ENCODE results near the gene GRIA1.

GRCh38 chr5:153546566-153546965 is 56.1 kb downstream of the GRIA1 start:
- TF ChIP-seq GABPA (IDR thresholded peaks at IDR 0.05; ENCODE audit: low read depth, low read length), result no peak
- no peak for TF ChIP-seq GABPA (CRISPR knock-in tag; IDR thresholded peaks at IDR 0.05; ENCODE audit: low read depth)
- TF ChIP-seq ZNF282 (IDR thresholded peaks at IDR 0.05; ENCODE audit: partially characterized antibody), result no peak
- no peak for TF ChIP-seq CTCF (CRISPR knock-in tag; IDR thresholded peaks at IDR 0.05)
- TF ChIP-seq CEBPB (IDR thresholded peaks at IDR 0.05; ENCODE audit: borderline replicate concordance, low read depth, low read length), result 0 out of 2 replicates have a peak, but pooled peaks have one; percentile 33
- no peak for TF ChIP-seq HOMEZ (CRISPR knock-in tag; IDR thresholded peaks at IDR 0.05; ENCODE audit: low read depth)
- TF ChIP-seq EZH2 (conservative IDR thresholded peaks at IDR 0.05; ENCODE audit: low read depth, low read length), result no peak
- TF ChIP-seq KDM1A (CRISPR knock-in tag; IDR thresholded peaks at IDR 0.05), result no peak
- TF ChIP-seq ZNF143 (CRISPR knock-in tag; IDR thresholded peaks at IDR 0.05), result no peak
- no peak for TF ChIP-seq ZNF446 (CRISPR knock-in tag; IDR thresholded peaks at IDR 0.05)
- no peak for TF ChIP-seq ZNF543 (CRISPR knock-in tag; IDR thresholded peaks at IDR 0.05)
- TF ChIP-seq GZF1 (CRISPR knock-in tag; IDR thresholded peaks at IDR 0.05), result no peak
